Fibroblast of skin of left biceps (primary cell): ENCODE measurements around the gene GIMAP5.

ENCODE experiments used
- DNase-seq, 2 experiments: peaks; one replicate each; pipeline ENCODE4 v3.0.0-alpha.2; 2013; ENCODE audit warnings: low read depth in 2 of 2

Gene GIMAP5

DNA sequence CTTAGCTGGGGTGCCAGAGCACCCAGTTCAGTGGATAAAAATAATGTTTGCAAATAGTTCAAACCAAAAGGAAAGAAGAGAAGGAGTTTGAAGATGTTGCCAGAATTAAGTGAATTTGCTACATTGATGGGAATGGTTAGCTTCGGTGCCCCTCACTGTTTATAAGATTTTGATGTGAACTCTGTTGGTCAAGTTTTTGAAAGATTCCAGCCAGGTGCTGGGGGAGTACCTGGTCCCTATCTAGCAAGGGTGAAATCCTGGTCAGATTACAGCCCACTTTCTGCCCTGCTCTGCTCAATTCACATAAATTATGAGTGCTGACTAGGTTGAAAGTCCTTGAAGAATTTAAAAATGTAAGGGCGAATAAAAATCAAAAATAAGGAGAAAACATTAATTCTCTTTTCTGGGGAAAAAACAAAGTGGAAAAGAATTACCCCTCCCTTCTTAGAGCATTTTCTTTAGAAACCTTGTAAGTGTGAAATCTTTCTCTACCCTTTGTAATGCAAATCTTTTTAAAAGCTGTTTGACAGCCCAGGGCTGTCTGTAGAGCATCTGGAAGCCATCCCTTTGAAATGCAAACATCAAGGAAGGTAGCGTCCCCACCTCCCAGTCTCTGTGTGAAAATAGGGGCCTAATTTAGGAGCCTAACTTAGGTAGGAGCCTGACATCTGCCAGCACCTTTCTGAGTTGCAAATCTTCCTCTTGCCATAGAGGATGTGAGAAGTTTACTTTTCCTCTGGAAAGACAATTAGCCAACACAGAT is 1.4 kb upstream of the GIMAP5 start:
- DNase-seq: no peak

DNA sequence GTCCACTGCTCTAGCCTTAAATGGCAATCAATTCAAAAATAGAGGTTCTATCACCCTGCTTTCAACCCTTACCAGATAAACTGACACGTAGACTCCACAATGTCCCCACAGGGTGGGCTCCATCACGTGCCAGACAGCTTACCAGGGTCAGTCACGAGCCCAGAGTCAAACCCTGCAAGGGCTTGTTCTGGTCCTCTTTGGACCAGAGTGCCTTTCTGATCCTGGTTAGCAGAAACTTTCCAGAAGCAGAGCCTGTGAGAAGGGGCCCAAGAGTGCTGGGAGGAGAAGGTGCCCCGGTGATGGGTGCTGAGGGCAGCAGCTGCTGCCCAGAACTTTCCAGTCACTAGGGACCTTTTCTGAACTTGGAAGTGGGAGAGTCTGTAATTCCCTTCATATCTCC is 354 bp upstream of the GIMAP5 start:
- no peak for DNase-seq

DNA sequence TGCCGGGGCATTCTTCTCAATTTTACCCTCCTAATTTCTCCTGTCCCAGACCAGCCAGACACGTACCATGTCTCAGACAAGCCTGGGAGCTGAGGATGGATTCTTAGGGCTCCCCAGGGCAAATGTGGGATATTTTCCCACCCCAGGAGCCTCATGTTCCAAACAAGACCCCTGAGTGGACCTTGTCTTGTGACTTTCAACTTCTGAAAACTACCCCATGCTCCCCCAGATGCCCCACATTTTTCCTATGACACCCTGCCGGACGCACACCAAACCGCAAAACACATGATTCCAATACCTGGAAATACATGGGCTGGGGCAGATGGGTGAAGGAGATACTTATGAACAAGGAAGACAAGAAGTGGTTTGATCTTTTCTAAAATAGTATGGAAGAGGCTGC is 874 bp downstream of the GIMAP5 start:
- DNase-seq: no peak

DNA sequence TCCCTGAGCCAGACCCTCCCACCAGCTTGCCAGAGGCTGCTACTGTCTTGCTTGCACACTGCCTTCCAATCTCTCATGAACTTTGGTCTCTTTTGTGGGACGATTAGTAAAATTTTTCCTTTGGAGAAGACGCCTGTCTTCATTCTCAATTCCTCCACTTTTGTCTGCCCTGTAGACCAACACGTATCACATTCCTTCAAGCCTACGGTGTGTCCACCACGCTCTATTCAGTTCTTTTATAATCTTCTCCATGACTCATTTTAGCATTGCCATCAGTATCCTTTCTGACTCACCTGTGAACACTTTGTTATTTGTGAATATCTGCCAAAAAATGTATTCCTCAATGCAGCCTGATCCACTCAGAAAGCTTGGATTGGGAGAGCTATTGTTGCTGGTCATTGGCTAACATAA is 1.4 kb downstream of the GIMAP5 start:
- no peak for DNase-seq

DNA sequence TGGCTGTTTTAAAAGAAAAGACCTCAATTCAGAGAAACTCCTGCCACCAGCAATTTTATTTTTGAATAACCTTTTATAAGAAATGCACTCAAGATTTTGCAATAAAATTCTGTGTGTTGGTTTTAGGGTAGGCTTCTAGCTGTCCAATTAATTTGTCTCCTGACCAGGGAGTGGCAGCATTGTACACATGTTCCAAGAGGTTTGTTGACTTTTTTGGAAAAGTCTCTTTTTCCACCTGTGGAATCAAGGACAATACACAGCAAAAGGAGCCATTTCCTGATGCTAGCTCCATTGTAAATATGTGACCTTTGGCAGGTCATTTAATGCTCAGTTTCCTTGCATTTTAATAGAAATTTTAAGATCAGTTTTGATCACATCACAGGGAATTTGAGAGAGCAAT is 1.8 kb downstream of the GIMAP5 start:
- no peak for DNase-seq

DNA sequence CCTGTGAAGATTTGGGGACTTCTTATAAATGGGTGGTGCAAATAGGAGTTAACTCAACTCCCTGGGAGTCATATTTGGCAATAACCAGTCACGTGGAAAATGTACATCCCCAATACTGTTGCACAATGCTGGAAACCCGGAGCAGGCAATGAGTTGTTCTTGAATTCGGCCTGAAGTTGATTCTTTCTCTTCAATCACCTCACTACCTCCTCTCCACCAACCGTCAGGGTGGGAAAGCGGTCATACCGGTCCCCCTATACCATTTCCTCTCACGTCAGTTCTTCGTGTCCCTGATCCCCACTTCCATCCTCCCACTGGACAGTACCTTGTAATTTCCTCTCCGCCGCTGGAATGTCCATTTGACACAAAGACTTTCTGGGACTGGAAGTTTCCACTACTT is 2.8 kb downstream of the GIMAP5 start:
- DNase-seq: no peak

DNA sequence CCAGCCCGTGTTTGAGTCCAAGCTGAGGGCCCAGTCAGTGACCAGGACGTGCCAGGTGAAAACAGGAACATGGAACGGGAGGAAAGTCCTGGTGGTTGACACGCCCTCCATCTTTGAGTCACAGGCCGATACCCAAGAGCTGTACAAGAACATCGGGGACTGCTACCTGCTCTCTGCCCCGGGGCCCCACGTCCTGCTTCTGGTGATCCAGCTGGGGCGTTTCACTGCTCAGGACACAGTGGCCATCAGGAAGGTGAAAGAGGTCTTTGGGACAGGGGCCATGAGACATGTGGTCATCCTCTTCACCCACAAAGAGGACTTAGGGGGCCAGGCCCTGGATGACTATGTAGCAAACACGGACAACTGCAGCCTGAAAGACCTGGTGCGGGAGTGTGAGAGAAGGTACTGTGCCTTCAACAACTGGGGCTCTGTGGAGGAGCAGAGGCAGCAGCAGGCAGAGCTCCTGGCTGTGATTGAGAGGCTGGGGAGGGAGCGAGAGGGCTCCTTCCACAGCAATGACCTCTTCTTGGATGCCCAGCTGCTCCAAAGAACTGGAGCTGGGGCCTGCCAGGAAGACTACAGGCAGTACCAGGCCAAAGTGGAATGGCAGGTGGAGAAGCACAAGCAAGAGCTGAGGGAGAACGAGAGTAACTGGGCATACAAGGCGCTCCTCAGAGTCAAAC is 5.2 kb downstream of the GIMAP5 start:
- no peak for DNase-seq

DNA sequence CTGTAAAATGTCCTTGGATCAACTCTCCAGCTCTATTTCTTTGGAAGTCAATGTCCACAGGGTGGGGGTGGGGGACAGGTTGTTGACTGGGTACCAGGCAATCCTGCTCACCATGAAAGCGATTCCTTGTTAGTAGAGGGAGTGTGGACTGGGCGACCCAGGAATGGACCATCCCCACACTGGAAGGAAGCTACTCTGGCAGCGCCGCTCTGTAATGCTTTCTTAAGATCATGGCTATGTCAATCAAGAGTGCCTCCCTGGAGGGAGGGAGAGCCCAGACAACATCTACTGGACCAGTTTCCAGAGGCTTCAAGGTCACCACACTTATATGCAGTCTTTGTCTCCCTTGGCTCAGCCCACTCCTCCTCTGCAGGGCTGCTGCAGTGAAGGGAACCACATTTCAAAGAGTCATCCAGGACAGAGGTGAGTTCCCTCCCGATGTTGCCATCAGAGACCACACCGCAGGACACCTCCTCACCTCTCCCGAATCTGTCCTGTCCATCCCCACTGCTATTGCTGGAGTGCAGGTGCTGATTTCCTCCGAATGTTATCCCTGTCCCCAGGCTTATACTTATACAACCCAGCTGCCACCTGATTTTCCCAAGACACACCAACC is 6.9 kb downstream of the GIMAP5 start:
- no peak for DNase-seq

DNA sequence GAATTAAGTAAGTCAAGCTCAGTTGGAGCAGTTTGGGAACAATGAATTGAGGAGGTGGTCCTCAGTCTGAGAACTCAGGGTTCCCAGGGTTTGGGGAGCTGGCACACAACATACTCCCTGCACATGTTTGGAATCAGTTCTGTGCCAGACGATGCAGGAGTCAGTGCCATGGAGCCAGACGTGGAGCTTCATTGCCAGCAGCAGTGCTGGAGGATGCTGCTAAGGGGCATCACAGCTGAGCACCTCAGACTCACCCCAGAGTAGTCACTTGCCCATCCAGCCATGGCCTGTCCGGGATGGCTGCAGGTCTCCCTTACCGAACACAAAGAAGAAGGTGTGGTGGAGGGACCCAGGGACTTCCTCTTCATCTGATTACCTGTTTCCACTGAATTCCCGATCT is 7.9 kb downstream of the GIMAP5 start:
- no peak for DNase-seq

DNA sequence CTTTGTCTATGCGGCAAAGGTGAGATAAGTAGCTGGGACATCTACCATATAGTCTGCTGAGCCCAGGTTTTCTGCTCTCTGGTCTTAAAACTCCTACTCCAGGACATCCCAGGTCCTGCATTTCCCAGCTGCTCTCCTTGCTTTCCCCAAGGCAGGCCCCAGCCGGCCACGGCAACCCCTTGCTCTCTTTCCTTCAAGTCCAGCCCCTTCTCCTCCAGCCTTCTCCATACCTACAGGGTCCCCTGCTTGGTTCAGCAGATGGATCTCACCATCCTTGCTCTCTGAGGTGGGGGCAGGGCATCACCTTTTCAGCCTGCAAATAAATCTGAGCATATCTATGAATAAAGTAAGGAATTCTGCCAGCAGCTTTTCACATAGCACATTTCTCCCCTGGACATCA is 8.7 kb downstream of the GIMAP5 start:
- no peak for DNase-seq

DNA sequence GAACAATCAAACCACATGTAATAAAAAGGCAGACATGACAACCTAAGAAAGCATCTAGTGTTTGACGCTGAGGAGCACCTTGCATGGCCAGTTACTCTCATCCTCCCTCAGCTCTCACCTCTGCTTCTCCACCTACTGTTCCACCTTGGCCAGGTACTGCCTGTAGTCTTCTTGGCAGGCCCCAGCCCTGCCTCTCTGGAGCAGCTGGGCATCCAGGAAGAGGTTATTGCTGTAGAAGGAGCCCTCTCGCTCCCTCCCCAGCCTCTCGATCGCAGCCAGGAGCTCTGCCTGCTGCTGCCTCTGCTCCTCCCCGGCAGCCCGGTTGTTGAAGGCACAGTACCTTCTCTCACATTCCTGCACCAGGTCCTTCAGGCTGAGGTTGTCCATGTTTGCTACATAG is 9.7 kb downstream of the GIMAP5 start:
- DNase-seq: no peak

DNA sequence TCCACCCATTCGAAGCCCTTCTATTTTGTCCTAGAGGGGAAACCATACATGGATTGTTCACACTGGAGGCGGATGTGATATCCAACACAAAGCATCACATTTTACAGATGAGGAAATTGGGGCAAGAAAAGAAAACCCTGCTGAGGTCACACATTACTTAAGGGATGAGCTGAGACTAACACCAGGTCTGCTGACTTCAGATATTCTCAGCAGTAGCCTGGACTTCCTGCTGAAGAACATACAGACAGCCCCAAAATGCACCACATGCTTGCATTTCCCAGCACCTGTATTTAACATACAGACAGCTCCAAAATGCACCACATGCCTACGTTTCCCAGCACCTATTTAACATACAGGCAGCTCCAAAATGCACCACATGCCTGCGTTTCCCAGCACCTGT is 11.2 kb downstream of the GIMAP5 start:
- DNase-seq: no peak

DNA sequence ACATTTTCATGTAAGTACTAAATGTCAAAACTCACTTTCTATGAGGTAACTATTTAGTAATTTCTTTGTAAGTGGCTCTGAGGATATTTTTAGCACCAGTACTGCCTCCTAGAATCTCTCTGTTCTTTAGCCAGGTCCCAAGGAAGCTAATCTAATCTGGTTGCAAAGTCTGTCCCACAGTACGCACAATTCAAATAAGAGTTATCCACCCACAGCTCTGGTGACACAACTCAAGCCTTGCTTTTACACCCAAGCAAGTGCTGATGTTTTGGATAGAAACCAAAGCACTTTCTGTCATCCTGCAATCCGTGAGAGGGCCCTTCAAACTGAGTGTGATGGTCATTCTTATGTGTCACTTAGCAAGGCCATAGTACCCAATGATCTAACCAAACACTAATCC is 14.5 kb downstream of the GIMAP5 start:
- DNase-seq: no peak

DNA sequence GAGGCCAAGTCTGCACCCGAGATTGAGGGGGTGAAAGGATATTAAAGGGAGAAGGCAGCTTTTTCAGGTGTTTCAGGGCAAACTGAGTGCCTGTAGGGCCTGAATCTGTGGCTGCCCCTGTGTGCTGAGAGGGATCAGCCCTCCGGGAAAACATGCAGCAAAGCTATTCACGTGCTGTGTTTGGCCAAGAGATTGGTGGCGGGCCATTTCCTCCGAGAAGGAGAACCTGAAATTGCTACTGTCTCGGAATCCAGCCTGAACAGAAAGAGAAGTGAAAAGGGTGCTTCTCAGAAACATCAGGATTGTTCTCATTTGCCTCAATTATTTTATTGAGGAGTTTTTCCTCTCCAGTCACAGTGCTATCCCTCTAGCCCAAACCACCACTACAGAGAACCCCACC is 16.0 kb downstream of the GIMAP5 start:
- DNase-seq: no peak

DNA sequence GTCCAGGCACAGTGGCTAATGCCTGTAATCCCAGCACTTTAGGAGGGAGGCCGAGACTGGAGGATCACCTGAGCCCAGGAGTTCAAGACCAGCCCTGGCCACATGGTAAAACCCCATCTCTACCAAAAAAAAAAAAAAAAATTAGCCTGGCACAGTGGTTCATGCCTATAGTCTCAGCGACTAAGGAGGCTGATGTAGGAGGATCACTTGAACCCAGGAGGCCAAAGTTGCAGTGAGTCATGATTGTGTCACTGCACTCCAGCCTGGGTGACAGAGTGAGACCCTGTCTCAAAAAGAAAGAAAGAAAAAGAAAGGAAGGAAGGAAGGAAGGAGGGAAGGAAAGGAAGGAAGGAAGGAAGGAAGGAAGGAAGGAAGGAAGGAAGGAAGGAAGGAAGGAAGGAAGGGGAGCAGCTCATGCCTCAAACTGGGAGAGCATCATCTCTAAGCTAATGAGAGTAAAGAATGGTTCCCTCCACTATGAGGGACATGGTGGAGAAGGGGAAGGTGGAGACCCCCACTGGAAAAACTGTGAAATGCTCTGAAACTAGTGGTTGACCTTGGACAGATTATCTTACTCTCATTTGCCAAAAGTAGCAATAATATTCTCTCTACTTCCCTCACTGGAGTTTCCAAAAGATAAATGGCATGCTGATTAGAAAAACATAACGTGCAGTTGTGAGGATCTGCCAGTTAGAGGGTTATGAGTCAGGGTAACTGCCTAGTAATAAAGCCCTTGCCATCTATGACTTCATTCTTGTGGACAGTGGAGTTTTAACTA is 16.8 kb downstream of the GIMAP5 start:
- no peak for DNase-seq

DNA sequence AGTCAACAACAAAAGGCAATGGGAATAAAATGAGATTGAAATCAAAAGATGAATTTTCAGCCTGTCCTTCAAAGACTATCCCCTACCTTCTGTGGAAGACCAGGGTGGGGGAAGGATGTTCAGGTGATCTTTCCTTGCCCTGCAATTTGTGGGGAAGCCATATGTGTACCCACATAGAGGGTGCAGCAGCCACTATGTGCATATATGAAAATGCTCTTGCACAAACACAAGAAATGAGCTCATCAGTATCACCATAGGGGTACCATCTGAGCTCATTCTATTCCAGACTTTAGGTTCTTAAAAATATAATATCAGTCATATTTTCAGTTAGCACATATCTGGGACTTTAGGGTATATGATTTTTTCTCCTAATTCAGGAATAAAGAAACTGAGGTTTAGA is 17.7 kb downstream of the GIMAP5 start:
- no peak for DNase-seq

DNA sequence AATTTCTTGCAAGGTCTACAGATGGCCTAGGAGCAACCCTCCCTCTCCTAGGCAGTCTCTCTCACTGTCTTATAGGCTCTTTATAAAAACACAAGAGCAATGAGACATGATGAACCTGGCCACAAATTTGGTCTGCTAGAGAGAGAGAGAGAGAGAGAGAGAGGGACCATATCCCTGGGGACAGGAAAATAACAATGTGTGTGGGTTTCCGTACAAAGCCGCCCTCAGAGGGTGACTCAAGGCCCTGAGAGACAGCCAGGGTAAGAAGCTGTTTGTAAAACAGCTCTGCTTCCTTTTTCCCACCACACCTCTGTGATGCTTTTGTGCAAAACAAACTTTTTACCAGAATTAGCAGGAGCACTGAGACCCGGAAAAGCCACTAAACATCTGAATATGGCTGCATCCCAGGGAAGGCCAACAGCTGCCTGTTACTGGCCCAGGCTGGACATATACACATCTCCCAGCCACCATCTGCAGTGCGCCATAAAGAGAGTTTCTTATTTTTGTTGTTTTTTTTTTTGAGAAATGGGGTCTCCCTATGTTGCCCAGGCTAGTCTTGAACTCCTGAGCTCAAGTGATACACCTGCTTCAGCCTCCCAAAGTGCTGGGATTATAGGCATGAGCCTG is 18.4 kb downstream of the GIMAP5 start:
- no peak for DNase-seq

DNA sequence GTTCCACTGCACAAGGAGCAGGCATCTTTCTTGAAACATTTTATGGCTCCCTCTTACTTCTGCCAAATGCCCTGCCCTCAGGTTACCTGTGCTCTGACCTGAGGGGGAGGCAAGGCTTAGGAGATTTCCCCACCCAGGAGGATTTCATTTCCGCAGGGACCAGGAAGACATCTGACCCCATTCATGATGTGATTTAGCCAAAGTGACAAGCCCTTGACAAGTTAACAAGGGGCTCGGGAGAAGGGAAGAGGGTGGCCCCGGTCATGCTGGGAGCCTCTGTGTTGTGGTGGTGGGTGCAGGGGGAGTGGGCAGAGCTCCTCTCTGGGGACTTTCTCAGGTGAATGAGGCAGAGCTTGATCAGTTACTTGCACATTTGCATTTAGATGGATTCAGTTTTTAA is 18.9 kb downstream of the GIMAP5 start:
- no peak for DNase-seq

DNA sequence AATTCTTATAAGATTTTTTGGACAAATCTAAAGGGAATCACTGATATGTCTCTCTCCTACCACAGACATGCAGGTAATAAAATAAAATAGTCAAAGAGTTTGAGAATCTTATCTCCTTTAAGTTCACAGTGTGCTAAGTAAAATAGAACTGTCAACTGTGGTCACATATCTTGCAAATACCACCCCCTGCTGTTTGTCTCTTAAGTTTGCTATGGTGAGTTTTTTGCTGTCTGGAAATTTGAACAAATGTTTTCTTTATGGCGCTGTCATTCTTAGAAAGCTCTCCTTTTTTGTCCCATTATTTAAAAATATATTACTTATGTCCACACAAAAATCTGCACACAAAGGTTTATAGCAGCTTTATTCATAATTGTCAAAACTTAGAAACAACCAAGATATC is 19.6 kb downstream of the GIMAP5 start:
- DNase-seq: no peak

DNA sequence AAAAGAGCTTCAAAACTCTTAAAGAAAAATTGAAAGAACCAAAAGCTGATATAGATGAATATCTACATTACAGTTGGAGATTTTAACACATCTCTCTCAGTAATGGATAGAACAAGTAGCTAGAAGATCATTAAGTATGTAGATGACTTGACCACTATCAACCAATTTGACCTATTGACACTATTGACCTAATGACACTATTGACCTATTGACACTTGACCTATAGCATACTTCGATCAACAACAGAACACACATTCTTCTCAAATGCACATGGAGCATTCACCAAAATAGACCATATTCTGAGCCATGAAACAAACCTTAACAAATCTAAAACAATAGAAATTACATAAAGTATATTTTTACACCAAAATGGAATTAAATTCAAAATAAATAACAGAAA is 22.3 kb downstream of the GIMAP5 start:
- DNase-seq: no peak

DNA sequence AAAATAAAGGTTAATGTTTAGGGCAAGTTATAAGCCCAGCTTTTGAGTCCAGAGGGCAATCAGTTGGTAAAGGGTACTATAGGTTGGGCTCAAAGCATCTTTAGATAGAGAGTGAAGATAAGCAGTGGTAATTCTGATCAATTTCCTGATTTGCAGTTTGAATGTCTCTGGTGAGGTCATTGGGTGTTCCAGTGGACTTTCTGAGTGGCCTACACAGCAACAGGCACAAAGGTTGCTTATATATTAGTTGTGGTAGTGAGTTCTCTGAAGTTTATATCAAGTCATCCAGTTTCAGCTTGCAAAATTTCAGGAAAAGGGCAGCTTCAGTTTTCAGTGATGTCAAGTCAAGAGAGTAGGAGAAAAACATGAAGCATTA is 29.1 kb downstream of the GIMAP5 start:
- DNase-seq: no peak

DNA sequence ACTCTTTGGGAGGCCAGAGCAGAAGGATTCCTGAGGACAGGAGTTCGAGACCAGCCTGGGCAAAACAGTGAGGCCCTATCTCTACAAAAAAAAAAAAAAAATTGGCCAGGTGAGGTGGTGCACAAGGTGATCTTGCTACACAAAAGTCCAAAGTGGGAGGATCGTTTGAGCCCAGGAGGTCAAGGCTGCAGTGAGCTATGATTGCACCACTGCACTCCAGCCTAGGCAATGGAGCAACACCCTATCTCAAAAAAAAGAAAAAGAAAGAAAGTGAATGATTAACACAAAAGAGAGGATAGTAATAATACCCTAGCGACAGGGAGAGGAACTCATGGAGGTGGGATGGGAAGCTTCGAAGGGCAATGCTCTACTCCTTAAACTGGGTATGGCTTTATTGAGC is 32.5 kb downstream of the GIMAP5 start:
- DNase-seq: no peak
